HG03354 (cell line): ENCODE measurements around the gene POMP.
A peak's percentile ranks its signal among the peaks of the same experiment; 100 is the strongest.

ENCODE experiments used
- ATAC-seq: cut with Tn5 transposase; IDR thresholded peaks from one replicate; pipeline ENCODE4 v1.9.1; 2021; ENCODE audit warnings: mild to moderate bottlenecking; ENCODE audit not compliant: unreplicated experiment, poor library complexity, severe bottlenecking

Gene POMP

GRCh38 chr13:28658796-28659620, at the start of gene POMP:
Gene POMP (plus strand): TSS chr13:28659130. CDS start chr13:28659185, 55 bp downstream.
- ATAC-seq, result peak; percentile 96

- ATAC-seq, result no peak
Observed at GRCh38 chr13:28609381-28609780, 49.5 kb upstream of the POMP start.

- ATAC-seq, result no peak
Observed at GRCh38 chr13:28609926-28610325, 49.0 kb upstream of the POMP start.

- ATAC-seq, result no peak
Observed at GRCh38 chr13:28610996-28611395, 47.9 kb upstream of the POMP start.

GRCh38 chr13:28611654-28612131, 47.2 kb upstream of the POMP start:
- no peak for ATAC-seq

GRCh38 chr13:28613562-28613961, 45.4 kb upstream of the POMP start:
- no peak for ATAC-seq

GRCh38 chr13:28615916-28616446, 42.9 kb upstream of the POMP start:
- no peak for ATAC-seq

- ATAC-seq, result no peak
Observed at GRCh38 chr13:28618230-28618994, 40.5 kb upstream of the POMP start.

- ATAC-seq, result no peak
Observed at GRCh38 chr13:28620011-28620830, 38.7 kb upstream of the POMP start.

GRCh38 chr13:28621449-28621848, 37.5 kb upstream of the POMP start:
- no peak for ATAC-seq

- no peak for ATAC-seq
Observed at GRCh38 chr13:28622286-28622685, 36.6 kb upstream of the POMP start.

GRCh38 chr13:28623782-28624706, 34.9 kb upstream of the POMP start:
- ATAC-seq, result no peak

- no peak for ATAC-seq
Observed at GRCh38 chr13:28624707-28625432, 34.1 kb upstream of the POMP start.

GRCh38 chr13:28626266-28626665, 32.7 kb upstream of the POMP start:
- ATAC-seq, result no peak

- ATAC-seq, result no peak
Observed at GRCh38 chr13:28628241-28628640, 30.7 kb upstream of the POMP start.

GRCh38 chr13:28630869-28631268, 28.1 kb upstream of the POMP start:
- ATAC-seq, result no peak

GRCh38 chr13:28631801-28632200, 27.1 kb upstream of the POMP start:
- no peak for ATAC-seq

- ATAC-seq, result no peak
Observed at GRCh38 chr13:28636069-28636468, 22.9 kb upstream of the POMP start.
